GM21576 (cell line): ENCODE data around the gene MYCBP2.

ENCODE experiments used
- ATAC-seq: cut with Tn5 transposase; IDR thresholded peaks from one replicate; pipeline ENCODE4 v1.9.1; 2021; ENCODE audit warnings: mild to moderate bottlenecking, moderate library complexity; ENCODE audit not compliant: unreplicated experiment

MYCBP2 gene

GRCh38 chr13:77000475-77000874 is 326.4 kb downstream of the MYCBP2 start:
- no peak for ATAC-seq
